ENCODE results near the gene SLC16A7. TPM values are rescaled to one million over a fixed set of nuclear protein-coding genes. Genes with fewer than 3 reads are reported as not detected.

SLC16A7 gene
- total RNA-seq, 1 donor from 2014 or later: 1.8 TPM

DNA sequence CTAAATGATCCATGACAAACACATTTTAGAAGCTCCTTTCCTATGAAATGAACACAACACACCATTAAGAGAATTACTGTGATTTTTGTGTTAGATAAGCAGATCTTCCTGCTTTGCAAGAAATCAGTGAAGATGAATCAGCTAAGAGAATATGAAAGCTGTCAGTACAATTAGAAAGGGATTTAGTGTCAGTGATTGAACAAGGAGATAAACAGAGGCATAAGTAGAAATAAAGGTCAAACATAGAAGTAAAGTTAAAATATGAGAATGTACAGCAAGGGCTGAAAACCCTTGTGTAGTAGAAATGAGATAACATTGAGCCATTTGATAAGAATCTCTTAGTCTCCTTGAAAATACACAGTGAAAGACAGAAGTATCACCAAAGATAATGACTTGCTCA is 21.4 kb upstream of the SLC16A7 start:
- Histone ChIP-seq H3K27me3 (no peaks in the 10 kb centered on the region), H3K4me3 (no peak overlapping the region), H3K4me2 (no peak overlapping the region), H3F3A (ENCODE audit: low read depth) (no peaks in the 10 kb centered on the region), H2AFZ (replicated peaks) (no peak overlapping the region), H3K36me3 (no peaks in the 10 kb centered on the region), H3K27ac (no peak overlapping the region), H3K9ac (no peak overlapping the region), H3K9me3 (ENCODE audit: low read depth) (no peaks in the 10 kb centered on the region), H4K20me1 (ENCODE audit: low read depth) (no peaks in the 10 kb centered on the region), H3K4me1 (no peaks in the 10 kb centered on the region), H3K79me2 (ENCODE audit: low read depth) (no peaks in the 10 kb centered on the region)
- no peaks in the 10 kb centered on the region for H3K9me3 Mint-ChIP-seq
- no peaks in the 10 kb centered on the region for H3K4me1 Mint-ChIP-seq
- no peak overlapping the region for H3K4me3 Mint-ChIP-seq
- no peak for DNase-seq (ENCODE audit: low spot score)
- TF ChIP-seq, protein P1, sequence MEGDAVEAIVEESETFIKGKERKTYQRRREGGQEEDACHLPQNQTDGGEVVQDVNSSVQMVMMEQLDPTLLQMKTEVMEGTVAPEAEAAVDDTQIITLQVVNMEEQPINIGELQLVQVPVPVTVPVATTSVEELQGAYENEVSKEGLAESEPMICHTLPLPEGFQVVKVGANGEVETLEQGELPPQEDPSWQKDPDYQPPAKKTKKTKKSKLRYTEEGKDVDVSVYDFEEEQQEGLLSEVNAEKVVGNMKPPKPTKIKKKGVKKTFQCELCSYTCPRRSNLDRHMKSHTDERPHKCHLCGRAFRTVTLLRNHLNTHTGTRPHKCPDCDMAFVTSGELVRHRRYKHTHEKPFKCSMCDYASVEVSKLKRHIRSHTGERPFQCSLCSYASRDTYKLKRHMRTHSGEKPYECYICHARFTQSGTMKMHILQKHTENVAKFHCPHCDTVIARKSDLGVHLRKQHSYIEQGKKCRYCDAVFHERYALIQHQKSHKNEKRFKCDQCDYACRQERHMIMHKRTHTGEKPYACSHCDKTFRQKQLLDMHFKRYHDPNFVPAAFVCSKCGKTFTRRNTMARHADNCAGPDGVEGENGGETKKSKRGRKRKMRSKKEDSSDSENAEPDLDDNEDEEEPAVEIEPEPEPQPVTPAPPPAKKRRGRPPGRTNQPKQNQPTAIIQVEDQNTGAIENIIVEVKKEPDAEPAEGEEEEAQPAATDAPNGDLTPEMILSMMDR (IDR thresholded peaks at IDR 0.05): no peak
- TF ChIP-seq EZH2phosphoT487 (IDR thresholded peaks at IDR 0.05): no peak
- TF ChIP-seq EZH2 (IDR thresholded peaks at IDR 0.05): no peak
- no peaks in the 10 kb centered on the region for H3K27me3 Mint-ChIP-seq (ENCODE audit: insufficient read depth, low read depth)
- H3K27ac Mint-ChIP-seq: no peak overlapping the region
- no peaks in the 10 kb centered on the region for H3K36me3 Mint-ChIP-seq

DNA sequence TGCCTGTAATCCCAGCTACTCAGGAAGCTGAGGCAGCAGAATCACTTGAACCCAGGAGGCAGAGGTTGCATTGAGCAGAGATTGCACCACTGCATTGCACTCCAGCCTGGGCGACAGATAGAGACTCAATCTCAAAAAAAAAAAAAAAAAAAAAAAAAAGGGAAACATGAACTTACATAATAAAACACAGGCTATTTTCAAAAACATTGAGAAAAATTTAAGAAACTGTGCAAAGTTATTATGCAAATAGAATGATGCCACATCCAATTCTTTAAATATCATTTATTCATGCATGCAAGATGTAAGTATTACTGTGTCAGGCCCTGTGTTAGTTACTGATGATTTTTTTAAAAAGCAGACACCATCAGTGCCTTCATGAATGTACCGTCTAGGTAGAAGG is 20.0 kb upstream of the SLC16A7 start:
- H3K4me3 Mint-ChIP-seq: no peak overlapping the region
- H3K36me3 Mint-ChIP-seq: no peaks in the 10 kb centered on the region
- no peak for TF ChIP-seq EZH2 (IDR thresholded peaks at IDR 0.05)
- TF ChIP-seq, protein P1 (IDR thresholded peaks at IDR 0.05): no peak
- no peak for TF ChIP-seq EZH2phosphoT487 (IDR thresholded peaks at IDR 0.05)
- Histone ChIP-seq H3K9me3 (ENCODE audit: low read depth) (no peaks in the 10 kb centered on the region), H4K20me1 (ENCODE audit: low read depth) (no peaks in the 10 kb centered on the region), H3K79me2 (ENCODE audit: low read depth) (no peaks in the 10 kb centered on the region), H3K27ac (no peak overlapping the region), H3K4me3 (no peak overlapping the region), H3K36me3 (no peaks in the 10 kb centered on the region), H3F3A (ENCODE audit: low read depth) (no peaks in the 10 kb centered on the region), H3K4me1 (no peaks in the 10 kb centered on the region), H2AFZ (replicated peaks) (no peak overlapping the region), H3K27me3 (no peaks in the 10 kb centered on the region), H3K4me2 (no peak overlapping the region), H3K9ac (no peak overlapping the region)
- DNase-seq (ENCODE audit: low spot score): no peak
- H3K4me1 Mint-ChIP-seq: no peaks in the 10 kb centered on the region
- H3K27me3 Mint-ChIP-seq (ENCODE audit: insufficient read depth, low read depth): no peaks in the 10 kb centered on the region
- no peaks in the 10 kb centered on the region for H3K9me3 Mint-ChIP-seq
- no peak overlapping the region for H3K27ac Mint-ChIP-seq

GRCh38 chr12:59578254-59578653 is 17.6 kb upstream of the SLC16A7 start:
- no peaks in the 10 kb centered on the region for H3K27me3 Mint-ChIP-seq (ENCODE audit: insufficient read depth, low read depth)
- no peaks in the 10 kb centered on the region for H3K4me1 ChIP-seq
- no peak overlapping the region for H3K4me3 ChIP-seq
- no peaks in the 10 kb centered on the region for H3K4me1 Mint-ChIP-seq
- no peaks in the 10 kb centered on the region for H3F3A ChIP-seq (ENCODE audit: low read depth)
- H3K36me3 Mint-ChIP-seq: no peaks in the 10 kb centered on the region
- no peaks in the 10 kb centered on the region for H3K9me3 ChIP-seq (ENCODE audit: low read depth)
- H3K27ac Mint-ChIP-seq: no peak overlapping the region
- no peak for DNase-seq (ENCODE audit: low spot score)
- H3K4me2 ChIP-seq: no peak overlapping the region
- no peak overlapping the region for H3K9ac ChIP-seq
- H2AFZ ChIP-seq (replicated peaks): no peak overlapping the region
- H3K4me3 Mint-ChIP-seq: no peak overlapping the region
- no peak overlapping the region for H3K27ac ChIP-seq
- no peaks in the 10 kb centered on the region for H3K9me3 Mint-ChIP-seq
- no peaks in the 10 kb centered on the region for H3K79me2 ChIP-seq (ENCODE audit: low read depth)
- H3K27me3 ChIP-seq: no peaks in the 10 kb centered on the region
- no peaks in the 10 kb centered on the region for H3K36me3 ChIP-seq
- H4K20me1 ChIP-seq (ENCODE audit: low read depth): no peaks in the 10 kb centered on the region
- no peak for TF ChIP-seq EZH2phosphoT487 (IDR thresholded peaks at IDR 0.05)
- TF ChIP-seq, protein P1 (IDR thresholded peaks at IDR 0.05): no peak
- TF ChIP-seq EZH2 (IDR thresholded peaks at IDR 0.05): no peak
